Ascending aorta (tissue), 2 donors: ENCODE data around the gene SH3BGRL2. TPM values are rescaled to one million over a fixed set of nuclear protein-coding genes. Genes with fewer than 3 reads are reported as not detected.

Source experiments
- DNase-seq, 2 donors: peaks; one replicate each; pipeline ENCODE4 v3.0.0-alpha.2; 2019; ENCODE audit warnings: low spot score in 2 of 2
- H3K27ac ChIP-seq, 2 donors: fragments of 200-600 bp; sonication (generic); one replicate each; pipeline ENCODE4 v1.5.1; 2016 to 2017; ENCODE audit warnings: mild to moderate bottlenecking in 1 of 2
- H3K27me3 ChIP-seq: fragments of 200-600 bp; sonication (generic); one replicate; pipeline ENCODE4 v1.5.1; 2017
- H3K36me3 ChIP-seq, 2 donors: fragments of 200-600 bp; sonication (generic); one replicate each; pipeline ENCODE4 v1.5.1; 2016
- H3K4me1 ChIP-seq, 2 donors: fragments of 200-600 bp; sonication (generic); one replicate each; pipeline ENCODE4 v1.5.1; 2016 to 2017; ENCODE audit warnings: mild to moderate bottlenecking in 1 of 2
- H3K4me3 ChIP-seq, 2 donors: fragments of 200-600 bp; sonication (generic); one replicate each; pipeline ENCODE4 v1.5.1; 2016 to 2017; ENCODE audit warnings: mild to moderate bottlenecking in 1 of 2
- H3K9me3 ChIP-seq, 2 donors: fragments of 200-600 bp; sonication (generic); one replicate each; pipeline ENCODE4 v1.5.1; 2016
- CTCF ChIP-seq, 3 experiments: fragments of 200-600 bp in 2 of 3; fragments of 450-650 bp in 1 of 3; sonication (generic) in 2 of 3; IDR thresholded peaks; one replicate each; pipeline ENCODE4 v1.5.1; 2016 to 2019; ENCODE audit warnings: antibody characterized with exemption in 3 of 3, mild to moderate bottlenecking in 1 of 3, moderate library complexity in 1 of 3
- intact Hi-C: fragments of 100-400 bp; cut with DNase I; formaldehyde crosslinking; loops from one replicate; pipeline ENCODE4 v1.15.1; 2023
- total RNA-seq: library from RNA; depleted of rRNA; stranded (reverse); fragments of >200 nt; gene quantifications from one replicate; pipeline ENCODE4 v1.1.0, GENCODE V29; 2016

Gene SH3BGRL2
- total RNA-seq, 1 donor from 2014 or later, result 73.0 TPM

- intact Hi-C loops, result no loop called here
- Histone ChIP-seq H3K9me3 (no peaks in the 10 kb centered on the region), H3K27ac (no peak overlapping the region), H3K27me3 (no peaks in the 10 kb centered on the region), H3K4me3 (no peak overlapping the region), H3K36me3 (no peaks in the 10 kb centered on the region), H3K4me1 (no peaks in the 10 kb centered on the region)
- TF ChIP-seq CTCF (IDR thresholded peaks at IDR 0.05), result no peak
- no peak for DNase-seq
Measured at GRCh38 chr6:79598012-79598411, 33.1 kb upstream of the SH3BGRL2 start.

GRCh38 chr6:79599725-79600259, 31.3 kb upstream of the SH3BGRL2 start:
- Histone ChIP-seq H3K27ac (no peak overlapping the region), H3K27me3 (no peaks in the 10 kb centered on the region), H3K9me3 (no peaks in the 10 kb centered on the region), H3K4me3 (no peak overlapping the region), H3K4me1 (no peaks in the 10 kb centered on the region), H3K36me3 (no peaks in the 10 kb centered on the region)
- no peak for TF ChIP-seq CTCF (IDR thresholded peaks at IDR 0.05)
- intact Hi-C loops, result no loop called here
- no peak for DNase-seq

- H3K4me3 ChIP-seq, result no peak overlapping the region
- intact Hi-C loops, result no loop called here
- TF ChIP-seq CTCF (IDR thresholded peaks at IDR 0.05), result no peak
- H3K36me3 ChIP-seq, result no peaks in the 10 kb centered on the region
- no peaks in the 10 kb centered on the region for H3K4me1 ChIP-seq
- no peaks in the 10 kb centered on the region for H3K9me3 ChIP-seq
- no peak for DNase-seq
- H3K27ac ChIP-seq, result no peak overlapping the region
- H3K27me3 ChIP-seq, result no peaks in the 10 kb centered on the region
Measured at GRCh38 chr6:79600313-79600712, 30.8 kb upstream of the SH3BGRL2 start.

GRCh38 chr6:79600812-79601609, 30.1 kb upstream of the SH3BGRL2 start:
- no peak for DNase-seq
- H3K4me3 ChIP-seq, result no peak overlapping the region
- H3K27ac ChIP-seq, result no peak overlapping the region
- no peaks in the 10 kb centered on the region for H3K9me3 ChIP-seq
- intact Hi-C loops, result no loop called here
- no peaks in the 10 kb centered on the region for H3K36me3 ChIP-seq
- H3K27me3 ChIP-seq, result no peaks in the 10 kb centered on the region
- no peak for TF ChIP-seq CTCF (IDR thresholded peaks at IDR 0.05)
- no peaks in the 10 kb centered on the region for H3K4me1 ChIP-seq

- intact Hi-C loops, result no loop called here
- no peak for TF ChIP-seq CTCF (IDR thresholded peaks at IDR 0.05)
- H3K4me3 ChIP-seq, result no peak overlapping the region
- H3K36me3 ChIP-seq, result no peaks in the 10 kb centered on the region
- no peaks in the 10 kb centered on the region for H3K9me3 ChIP-seq
- no peaks in the 10 kb centered on the region for H3K4me1 ChIP-seq
- no peaks in the 10 kb centered on the region for H3K27me3 ChIP-seq
- no peak overlapping the region for H3K27ac ChIP-seq
- no peak for DNase-seq
Measured at GRCh38 chr6:79602859-79603258, 28.3 kb upstream of the SH3BGRL2 start.
